Measurements from ENCODE around the gene SIAH3. TPM values are rescaled to one million over a fixed set of nuclear protein-coding genes. Genes with fewer than 3 reads are reported as not detected.

Gene SIAH3
- polyA plus RNA-seq, 1 experiment: not detected

- no peak for DNase-seq (ENCODE audit: low read depth)
- Histone ChIP-seq H3K36me3 (ENCODE audit: control insufficient read depth, insufficient read depth, low read length) (no peaks in the 10 kb centered on the region), H3K4me3 (ENCODE audit: low read depth, low read length) (no peak overlapping the region), H3K27me3 (ENCODE audit: control insufficient read depth, insufficient read depth, low read length) (peaks cover 1% of the 10 kb centered on the region; the same call in 1 of the 2 replicates)
- ChIA-PET CTCF (interaction anchor here (0.9 to 1.3 kb wide), 3 partner anchors 17 to 301 kb away, joined by 3 to 4 read pairs (median 3); no protein-coding TSS in a partner anchor), POLR2A (no interaction called here)
- TF ChIP-seq CTCF (IDR thresholded peaks at IDR 0.05; ENCODE audit: insufficient read depth, low read depth, low read length): no peak
Observed at GRCh38 chr13:45825387-45825650, 26.2 kb downstream of the SIAH3 start.

- Histone ChIP-seq H3K27me3 (ENCODE audit: control insufficient read depth, insufficient read depth, low read length) (peaks cover 5% of the 10 kb centered on the region), H3K4me3 (ENCODE audit: low read depth, low read length) (no peak overlapping the region), H3K36me3 (ENCODE audit: control insufficient read depth, insufficient read depth, low read length) (no peaks in the 10 kb centered on the region)
- ChIA-PET CTCF (no interaction called here), POLR2A (no interaction called here)
- no peak for TF ChIP-seq CTCF (IDR thresholded peaks at IDR 0.05; ENCODE audit: insufficient read depth, low read depth, low read length)
- no peak for DNase-seq (ENCODE audit: low read depth)
Observed at GRCh38 chr13:45823583-45823982, 28.0 kb downstream of the SIAH3 start.

GRCh38 chr13:45821811-45822210, 29.7 kb downstream of the SIAH3 start:
- CTCF ChIA-PET: no interaction called here
- H3K27me3 ChIP-seq (ENCODE audit: control insufficient read depth, insufficient read depth, low read length): peaks cover 5% of the 10 kb centered on the region
- no peaks in the 10 kb centered on the region for H3K36me3 ChIP-seq (ENCODE audit: control insufficient read depth, insufficient read depth, low read length)
- POLR2A ChIA-PET: no interaction called here
- DNase-seq (ENCODE audit: low read depth): no peak
- no peak for TF ChIP-seq CTCF (IDR thresholded peaks at IDR 0.05; ENCODE audit: insufficient read depth, low read depth, low read length)
- no peak overlapping the region for H3K4me3 ChIP-seq (ENCODE audit: low read depth, low read length)

GRCh38 chr13:45820106-45820838, 31.3 kb downstream of the SIAH3 start:
- POLR2A ChIA-PET: no interaction called here
- no peak for TF ChIP-seq CTCF (IDR thresholded peaks at IDR 0.05; ENCODE audit: insufficient read depth, low read depth, low read length)
- no peaks in the 10 kb centered on the region for H3K36me3 ChIP-seq (ENCODE audit: control insufficient read depth, insufficient read depth, low read length)
- no peak overlapping the region for H3K4me3 ChIP-seq (ENCODE audit: low read depth, low read length)
- CTCF ChIA-PET: interaction anchor here (1.4 kb wide), 1 partner anchor 17 kb away, joined by 3 read pairs; no protein-coding TSS in a partner anchor
- DNase-seq (ENCODE audit: low read depth): no peak
- H3K27me3 ChIP-seq (ENCODE audit: control insufficient read depth, insufficient read depth, low read length): peaks cover 5% of the 10 kb centered on the region

GRCh38 chr13:45817833-45818232, 33.7 kb downstream of the SIAH3 start:
- CTCF ChIA-PET: no interaction called here
- POLR2A ChIA-PET: no interaction called here
- no peak overlapping the region for H3K4me3 ChIP-seq (ENCODE audit: low read depth, low read length)
- H3K27me3 ChIP-seq (ENCODE audit: control insufficient read depth, insufficient read depth, low read length): peaks cover 5% of the 10 kb centered on the region
- no peak for DNase-seq (ENCODE audit: low read depth)
- H3K36me3 ChIP-seq (ENCODE audit: control insufficient read depth, insufficient read depth, low read length): no peaks in the 10 kb centered on the region
- TF ChIP-seq CTCF (IDR thresholded peaks at IDR 0.05; ENCODE audit: insufficient read depth, low read depth, low read length): no peak

Data from BJ (cell line).